GM23338 (cell line): ENCODE measurements around the gene CD93. TPM values are rescaled to one million over a fixed set of nuclear protein-coding genes. Genes with fewer than 3 reads are reported as not detected.

Source experiments
- ATAC-seq: fragments of 200-7000 bp; cut with Tn5 transposase; 3 replicates; pipeline ENCODE4 v1.9.1; 2020
- DNase-seq: peaks from one replicate; pipeline ENCODE4 v3.0.0-alpha.2; 2015; ENCODE audit warnings: low spot score
- H2AFZ ChIP-seq: fragments of 200-600 bp; sonication (generic); 2 replicates; pipeline ENCODE4 v1.8.0; 2016; ENCODE audit warnings: antibody characterized with exemption, mild to moderate bottlenecking, moderate library complexity
- H3F3A ChIP-seq: fragments of 200-600 bp; sonication (generic); replicated peaks from 2 replicates; pipeline ENCODE4 v1.8.0; 2017; ENCODE audit warnings: antibody characterized with exemption, mixed run types, low read depth
- H3K27ac ChIP-seq: fragments of 200-600 bp; sonication (generic); 2 replicates; pipeline ENCODE4 v1.6.1; 2016; ENCODE audit warnings: low read depth
- H3K27me3 ChIP-seq: fragments of 200-600 bp; sonication (generic); 2 replicates; pipeline ENCODE4 v1.8.0; 2016; ENCODE audit warnings: mild to moderate bottlenecking, mixed run types, moderate library complexity; ENCODE audit not compliant: insufficient read depth
- H3K36me3 ChIP-seq: fragments of 200-600 bp; sonication (generic); 2 replicates; pipeline ENCODE4 v1.8.0; 2016; ENCODE audit warnings: mild to moderate bottlenecking; ENCODE audit not compliant: insufficient read depth
- H3K4me1 ChIP-seq: fragments of 200-600 bp; sonication (generic); 2 replicates; pipeline ENCODE4 v1.8.0; 2016; ENCODE audit warnings: mild to moderate bottlenecking, moderate library complexity; ENCODE audit not compliant: insufficient read depth
- H3K4me2 ChIP-seq: fragments of 200-600 bp; sonication (generic); 2 replicates; pipeline ENCODE4 v1.7.1; 2017; ENCODE audit warnings: mixed run types
- H3K4me3 ChIP-seq: fragments of 200-600 bp; sonication (generic); 2 replicates; pipeline ENCODE4 v1.6.1; 2016; ENCODE audit warnings: mixed run types
- H3K79me2 ChIP-seq: fragments of 200-600 bp; sonication (generic); replicated peaks from 2 replicates; pipeline ENCODE4 v1.8.0; 2017; ENCODE audit warnings: mild to moderate bottlenecking; ENCODE audit not compliant: insufficient read depth
- H3K9me2 ChIP-seq: fragments of 200-600 bp; sonication (generic); 2 replicates; pipeline ENCODE4 v1.8.0; 2017; ENCODE audit not compliant: insufficient read depth
- H4K20me1 ChIP-seq: fragments of 200-600 bp; sonication (generic); replicated peaks from 2 replicates; pipeline ENCODE4 v1.8.0; 2017; ENCODE audit warnings: mild to moderate bottlenecking; ENCODE audit not compliant: insufficient read depth
- H3K27ac Mint-ChIP-seq: 2 replicates; pipeline ENCODE4 v1.8.0; 2020; ENCODE audit warnings: inconsistent platforms, mild to moderate bottlenecking, moderate library complexity, mixed read lengths
- H3K27me3 Mint-ChIP-seq: 3 replicates; pipeline ENCODE4 v1.8.0; 2022; ENCODE audit warnings: low read depth, mild to moderate bottlenecking, moderate library complexity, mixed read lengths, inconsistent platforms; ENCODE audit not compliant: insufficient read depth, poor library complexity
- H3K36me3 Mint-ChIP-seq: 3 replicates; pipeline ENCODE4 v1.8.0; 2021; ENCODE audit warnings: low read depth, mild to moderate bottlenecking, inconsistent platforms, moderate library complexity, mixed read lengths
- H3K4me1 Mint-ChIP-seq: 3 replicates; pipeline ENCODE4 v1.8.0; 2020; ENCODE audit warnings: mild to moderate bottlenecking, inconsistent platforms, mixed read lengths
- H3K4me3 Mint-ChIP-seq: 3 replicates; pipeline ENCODE4 v1.8.0; 2021; ENCODE audit warnings: moderate library complexity, mild to moderate bottlenecking, inconsistent platforms, mixed read lengths
- H3K9me3 Mint-ChIP-seq: 3 replicates; pipeline ENCODE4 v1.8.0; 2020; ENCODE audit warnings: moderate library complexity, mild to moderate bottlenecking, inconsistent platforms, mixed read lengths
- CTCF ChIP-seq, 2 experiments: fragments of 200-600 bp in 1 of 2; sonication (generic) in 1 of 2; conservative IDR thresholded peaks; 2 replicates each; pipeline versions ENCODE4 v1.5.1 to v1.6.1; 2016 to 2017; ENCODE audit warnings: antibody characterized with exemption in 2 of 2, low read depth in 2 of 2, mild to moderate bottlenecking in 2 of 2, moderate library complexity in 1 of 2
- ETS1 ChIP-seq: IDR thresholded peaks from 2 replicates; pipeline ENCODE4 v1.6.1; 2016; ENCODE audit warnings: antibody characterized with exemption
- EZH2 ChIP-seq: fragments of 200-600 bp; sonication (generic); IDR thresholded peaks from one replicate; pipeline ENCODE4 v1.8.0; 2017; ENCODE audit warnings: antibody characterized with exemption, mild to moderate bottlenecking, low read depth; ENCODE audit not compliant: unreplicated experiment
- EZH2phosphoT487 ChIP-seq: fragments of 200-600 bp; sonication (generic); IDR thresholded peaks from one replicate; pipeline ENCODE4 v1.8.1; 2018; ENCODE audit warnings: antibody characterized with exemption; ENCODE audit not compliant: unreplicated experiment
- NANOG ChIP-seq: IDR thresholded peaks from 2 replicates; pipeline ENCODE4 v1.6.1; 2016; ENCODE audit warnings: antibody characterized with exemption, borderline replicate concordance
- POLR2AphosphoS5 ChIP-seq: IDR thresholded peaks from 2 replicates; pipeline ENCODE4 v1.6.1; 2016; ENCODE audit warnings: antibody characterized with exemption, low read depth
- REST ChIP-seq: IDR thresholded peaks from one replicate; pipeline ENCODE4 v1.6.1; 2018; ENCODE audit warnings: antibody characterized with exemption; ENCODE audit not compliant: unreplicated experiment
- STAT1 ChIP-seq: IDR thresholded peaks from one replicate; pipeline ENCODE4 v1.6.1; 2016; ENCODE audit warnings: antibody characterized with exemption; ENCODE audit not compliant: unreplicated experiment
- ZNF114 ChIP-seq: fragments of 250-450 bp; sonication (Bioruptor Pico); IDR thresholded peaks from 2 replicates; pipeline ENCODE4 v1.5.0; 2020; ENCODE audit warnings: mild to moderate bottlenecking, moderate library complexity
- ZNF331 ChIP-seq: fragments of 250-450 bp; sonication (Bioruptor Pico); IDR thresholded peaks from 2 replicates; pipeline ENCODE4 v1.5.0; 2020; ENCODE audit warnings: low read depth, mild to moderate bottlenecking, moderate library complexity
- polyA plus RNA-seq: library from polyadenylated mRNA; unstranded; fragments of >200 nt; fragmentation: Nextera tagmentation; extraction: Ambion mirVana; gene quantifications from 2 replicates; pipeline ENCODE4 v1.2.1, GENCODE V29; 2016
- total RNA-seq: library from RNA; depleted of rRNA; stranded (reverse); fragments of >200 nt; shearing (Covaris generic); gene quantifications from 2 replicates; pipeline ENCODE4 v1.2.3, GENCODE V29; 2014

The CD93 gene
- total and polyA plus RNA-seq, 2 experiments from 2014 or later = 0.03 TPM; not detected in 1

GRCh38 chr20:23094213-23094896 is 8.2 kb upstream of the CD93 start:
- TF ChIP-seq EZH2phosphoT487 = no peak
- no peak for TF ChIP-seq REST
- no peak for TF ChIP-seq POLR2AphosphoS5
- TF ChIP-seq EZH2 = no peak
- TF ChIP-seq ZNF331 (CRISPR knock-in tag) = no peak
- TF ChIP-seq NANOG = no peak
- no peak for TF ChIP-seq ZNF114 (CRISPR knock-in tag)
- no peak for TF ChIP-seq STAT1
- TF ChIP-seq ETS1 = no peak
- Mint-ChIP-seq H3K27me3 (peaks cover 2% of the 10 kb centered on the region), H3K27ac (no peak overlapping the region), H3K36me3 (no peaks in the 10 kb centered on the region), H3K4me3 (no peak overlapping the region), H3K4me1 (peaks cover 19% of the 10 kb centered on the region), H3K9me3 (no peaks in the 10 kb centered on the region)
- no peak overlapping the region for H3K4me2 ChIP-seq
- ATAC-seq (no peak), DNase-seq (no peak)
- no peaks in the 10 kb centered on the region for H3K9me2 ChIP-seq
- H3K27me3 ChIP-seq = no peaks in the 10 kb centered on the region
- H3K79me2 ChIP-seq = no peaks in the 10 kb centered on the region
- H4K20me1 ChIP-seq = no peaks in the 10 kb centered on the region
- H3K27ac ChIP-seq = no peak overlapping the region
- H3K36me3 ChIP-seq = no peaks in the 10 kb centered on the region
- H3F3A ChIP-seq = no peaks in the 10 kb centered on the region
- no peak overlapping the region for H3K4me3 ChIP-seq
- no peaks in the 10 kb centered on the region for H3K4me1 ChIP-seq
- H2AFZ ChIP-seq = no peak overlapping the region

GRCh38 chr20:23093613-23094012 is 7.5 kb upstream of the CD93 start:
- no peak overlapping the region for H3K4me3 Mint-ChIP-seq
- no peak overlapping the region for H3K27ac Mint-ChIP-seq
- ATAC-seq = no peak

More at GRCh38 chr20:23093613-23094012, 7.5 kb upstream of the CD93 start:
- H3K27me3 ChIP-seq = no peaks in the 10 kb centered on the region
- Mint-ChIP-seq H3K4me1 (peaks cover 19% of the 10 kb centered on the region), H3K9me3 (no peaks in the 10 kb centered on the region), H3K36me3 (no peaks in the 10 kb centered on the region), H3K27me3 (no peaks in the 10 kb centered on the region)
- H3K27ac ChIP-seq = no peak overlapping the region
- no peak for DNase-seq
- H3K36me3 ChIP-seq = no peaks in the 10 kb centered on the region
- no peaks in the 10 kb centered on the region for H3K4me1 ChIP-seq
- H3K79me2 ChIP-seq = no peaks in the 10 kb centered on the region
- no peaks in the 10 kb centered on the region for H3K9me2 ChIP-seq
- no peak overlapping the region for H2AFZ ChIP-seq
- H3F3A ChIP-seq = no peaks in the 10 kb centered on the region
- no peak overlapping the region for H3K4me3 ChIP-seq
- no peak overlapping the region for H3K4me2 ChIP-seq
- TF ChIP-seq STAT1 = no peak
- TF ChIP-seq CTCF (conservative IDR thresholded peaks at IDR 0.05; ENCODE audit: low read depth in 2 of 2) = no peak
- no peaks in the 10 kb centered on the region for H4K20me1 ChIP-seq
